NB4 (cell line): ENCODE data around the gene CACNG5.

Experiments used
- POLR2A ChIP-seq: IDR thresholded peaks from 2 replicates; pipeline ENCODE4 v1.6.1; 2011; ENCODE audit warnings: mild to moderate bottlenecking; ENCODE audit not compliant: insufficient read length; ENCODE audit errors: extremely low read depth
- TF ChIP-seq, protein P1 (sequence below): IDR thresholded peaks from 2 replicates; pipeline ENCODE4 v1.6.1; 2011; ENCODE audit warnings: low read depth, low read length
- TF ChIP-seq, protein P2 (sequence below): IDR thresholded peaks from one replicate; pipeline ENCODE4 v1.5.1; 2012; ENCODE audit warnings: low read depth, low read length

DNA sequence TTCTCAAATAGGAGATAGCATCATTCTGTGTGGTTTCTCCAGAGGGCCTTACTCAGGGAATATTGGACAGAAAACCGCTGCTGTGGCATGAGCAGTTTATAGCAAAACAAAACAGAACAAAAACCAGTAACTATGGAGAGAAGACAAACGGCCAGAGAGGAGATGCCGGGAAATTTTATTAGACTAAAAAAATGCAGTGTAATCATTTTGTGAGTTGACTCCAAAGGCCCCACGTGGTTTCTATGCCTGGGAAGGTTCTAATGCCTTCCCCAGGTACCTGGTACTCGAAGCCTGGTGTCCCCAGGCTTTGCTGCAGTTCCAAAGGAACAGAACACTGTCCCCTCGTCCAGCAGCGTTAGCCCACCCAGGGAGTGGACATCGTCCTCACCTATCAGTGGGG lies 12.9 kb upstream of the CACNG5 start:
- TF ChIP-seq, protein P1, sequence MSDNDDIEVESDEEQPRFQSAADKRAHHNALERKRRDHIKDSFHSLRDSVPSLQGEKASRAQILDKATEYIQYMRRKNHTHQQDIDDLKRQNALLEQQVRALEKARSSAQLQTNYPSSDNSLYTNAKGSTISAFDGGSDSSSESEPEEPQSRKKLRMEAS: no peak
- TF ChIP-seq, protein P2, sequence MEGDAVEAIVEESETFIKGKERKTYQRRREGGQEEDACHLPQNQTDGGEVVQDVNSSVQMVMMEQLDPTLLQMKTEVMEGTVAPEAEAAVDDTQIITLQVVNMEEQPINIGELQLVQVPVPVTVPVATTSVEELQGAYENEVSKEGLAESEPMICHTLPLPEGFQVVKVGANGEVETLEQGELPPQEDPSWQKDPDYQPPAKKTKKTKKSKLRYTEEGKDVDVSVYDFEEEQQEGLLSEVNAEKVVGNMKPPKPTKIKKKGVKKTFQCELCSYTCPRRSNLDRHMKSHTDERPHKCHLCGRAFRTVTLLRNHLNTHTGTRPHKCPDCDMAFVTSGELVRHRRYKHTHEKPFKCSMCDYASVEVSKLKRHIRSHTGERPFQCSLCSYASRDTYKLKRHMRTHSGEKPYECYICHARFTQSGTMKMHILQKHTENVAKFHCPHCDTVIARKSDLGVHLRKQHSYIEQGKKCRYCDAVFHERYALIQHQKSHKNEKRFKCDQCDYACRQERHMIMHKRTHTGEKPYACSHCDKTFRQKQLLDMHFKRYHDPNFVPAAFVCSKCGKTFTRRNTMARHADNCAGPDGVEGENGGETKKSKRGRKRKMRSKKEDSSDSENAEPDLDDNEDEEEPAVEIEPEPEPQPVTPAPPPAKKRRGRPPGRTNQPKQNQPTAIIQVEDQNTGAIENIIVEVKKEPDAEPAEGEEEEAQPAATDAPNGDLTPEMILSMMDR: no peak
- TF ChIP-seq POLR2A: no peak
